Effector memory CD8-positive, alpha-beta T cell (primary cell): ENCODE measurements around the gene PLD3.
A peak's percentile ranks its signal among the peaks of the same experiment; 100 is the strongest.

Experiments
- ATAC-seq: fragments of 150-1000 bp; cut with Tn5 transposase; replicated peaks from 2 replicates; pipeline ENCODE4 v1.10.0; 2021; ENCODE audit warnings: mild to moderate bottlenecking, moderate library complexity
- DNase-seq, 3 experiments: peaks; one replicate each; pipeline ENCODE4 v3.0.0; 2021
- H3K27ac Mint-ChIP-seq, 2 donors: one replicate each; pipeline ENCODE4 v1.8.0; 2022; ENCODE audit warnings: mild to moderate bottlenecking in 2 of 2, mixed read lengths in 2 of 2, moderate library complexity in 2 of 2
- H3K27me3 Mint-ChIP-seq, 2 donors: one replicate each; pipeline ENCODE4 v1.8.0; 2022; ENCODE audit warnings: mixed read lengths in 2 of 2
- H3K36me3 Mint-ChIP-seq: one replicate; pipeline ENCODE4 v1.8.0; 2022; ENCODE audit warnings: mild to moderate bottlenecking, moderate library complexity, mixed read lengths; ENCODE audit not compliant: insufficient read depth
- H3K4me1 Mint-ChIP-seq, 2 donors: one replicate each; pipeline ENCODE4 v1.8.0; 2022; ENCODE audit warnings: low read depth in 2 of 2, mixed read lengths in 2 of 2
- H3K4me3 Mint-ChIP-seq, 2 donors: one replicate each; pipeline ENCODE4 v1.8.0; 2022; ENCODE audit warnings: mild to moderate bottlenecking in 2 of 2, mixed read lengths in 2 of 2, moderate library complexity in 2 of 2
- H3K9me3 Mint-ChIP-seq, 2 donors: one replicate each; pipeline ENCODE4 v1.8.0; 2022; ENCODE audit warnings: mixed read lengths in 2 of 2

The PLD3 gene

GRCh38 chr19:40421993-40422747 is 73.7 kb downstream of the PLD3 start:
- H3K27me3 Mint-ChIP-seq = no peaks in the 10 kb centered on the region
- no peaks in the 10 kb centered on the region for H3K9me3 Mint-ChIP-seq
- H3K4me3 Mint-ChIP-seq = peak overlapping the region; percentile 82 to 85
- H3K4me1 Mint-ChIP-seq = peaks cover 19 to 20% of the 10 kb centered on the region in 2 donors
- H3K36me3 Mint-ChIP-seq = peaks cover 53% of the 10 kb centered on the region
- peak overlapping the region; percentile 87 to 95 for H3K27ac Mint-ChIP-seq
- DNase-seq = no peak
- ATAC-seq = no peak

- Mint-ChIP-seq H3K27me3 (no peaks in the 10 kb centered on the region), H3K4me1 (peaks cover 15 to 16% of the 10 kb centered on the region in 2 donors), H3K36me3 (peaks cover 53% of the 10 kb centered on the region), H3K9me3 (no peaks in the 10 kb centered on the region), H3K4me3 (peak overlapping the region; percentile 82 to 85), H3K27ac (peak overlapping the region in 1 of 2 donors; percentile 95)
- ATAC-seq (no peak), DNase-seq (no peak)
Observed at GRCh38 chr19:40422748-40423566, 74.5 kb downstream of the PLD3 start.

- no peak for ATAC-seq
- no peaks in the 10 kb centered on the region for H3K9me3 Mint-ChIP-seq
- DNase-seq = no peak
- H3K4me1 Mint-ChIP-seq = peaks cover 14 to 15% of the 10 kb centered on the region in 2 donors
- peak overlapping the region; percentile 98 to 99 for H3K4me3 Mint-ChIP-seq
- peak overlapping the region in 1 of 2 donors; percentile 95 for H3K27ac Mint-ChIP-seq
- H3K27me3 Mint-ChIP-seq = no peaks in the 10 kb centered on the region
- peaks cover 53% of the 10 kb centered on the region for H3K36me3 Mint-ChIP-seq
Observed at GRCh38 chr19:40423938-40424337, 75.4 kb downstream of the PLD3 start.

- DNase-seq (no peak), ATAC-seq (no peak)
- peak overlapping the region; percentile 98 to 99 for H3K4me3 Mint-ChIP-seq
- H3K36me3 Mint-ChIP-seq = peaks cover 51% of the 10 kb centered on the region
- H3K9me3 Mint-ChIP-seq = no peaks in the 10 kb centered on the region
- no peaks in the 10 kb centered on the region for H3K27me3 Mint-ChIP-seq
- H3K27ac Mint-ChIP-seq = peak overlapping the region; percentile 95 to 97
- peaks cover 12 to 14% of the 10 kb centered on the region in 2 donors for H3K4me1 Mint-ChIP-seq
Observed at GRCh38 chr19:40424637-40425449, 76.3 kb downstream of the PLD3 start.

- H3K36me3 Mint-ChIP-seq = peaks cover 46% of the 10 kb centered on the region
- H3K27ac Mint-ChIP-seq = peak within 1 kb of the TSS; percentile 95 to 97
- no peaks in the 10 kb centered on the region for H3K9me3 Mint-ChIP-seq
- H3K4me1 Mint-ChIP-seq = peaks cover 11 to 13% of the 10 kb centered on the region in 2 donors
- H3K27me3 Mint-ChIP-seq = no peaks in the 10 kb centered on the region
- ATAC-seq (peak; percentile 86), DNase-seq (peak; percentile 100)
- peak within 1 kb of the TSS; percentile 98 to 99 for H3K4me3 Mint-ChIP-seq
Observed at GRCh38 chr19:40425450-40426287, 77.2 kb downstream of the PLD3 start, which contains the start of gene SERTAD1. SERTAD1 (minus strand) TSS chr19:40425992; CDS start chr19:40423546, 2,446 bp downstream.
